Activated CD8-positive, alpha-beta memory T cell treated with anti-CD3 and anti-CD28 coated beads, Interleukin-2, amount 10 ng/mL, durations not matched to agents 7 days and 5 days (primary cell): ENCODE data around the gene TNFRSF21. TPM values are rescaled to one million over a fixed set of nuclear protein-coding genes. Genes with fewer than 3 reads are reported as not detected.

Experiments used
- ATAC-seq: fragments of 150-1000 bp; cut with Tn5 transposase; one replicate; pipeline ENCODE4 v1.10.0; 2021; ENCODE audit warnings: moderate library complexity
- CTCF ChIA-PET: fragments of 350-600 bp; sonication (Branson Sonifier 250); formaldehyde crosslinking; loops from one replicate; lab custom pipeline; 2021; ENCODE audit warnings: antibody characterized with exemption; lab: Charles Lee
- DNase-seq: peaks from one replicate; pipeline ENCODE4 v3.0.0-alpha.2; 2020
- H3K27ac Mint-ChIP-seq: one replicate; pipeline ENCODE4 v1.8.0; 2021; ENCODE audit warnings: mild to moderate bottlenecking, mixed read lengths
- H3K27me3 Mint-ChIP-seq: one replicate; pipeline ENCODE4 v1.8.0; 2021; ENCODE audit warnings: mixed read lengths
- H3K36me3 Mint-ChIP-seq: one replicate; pipeline ENCODE4 v1.8.0; 2021; ENCODE audit warnings: mild to moderate bottlenecking, mixed read lengths
- H3K4me1 Mint-ChIP-seq: one replicate; pipeline ENCODE4 v1.8.0; 2021; ENCODE audit warnings: mixed read lengths
- H3K4me3 Mint-ChIP-seq: one replicate; pipeline ENCODE4 v1.8.0; 2021; ENCODE audit warnings: mild to moderate bottlenecking, moderate library complexity, mixed read lengths
- H3K9me3 Mint-ChIP-seq: one replicate; pipeline ENCODE4 v1.8.0; 2022; ENCODE audit warnings: low read depth, mixed read lengths
- total RNA-seq, 2 experiments: library from RNA; stranded (reverse); gene quantifications; one replicate each; pipeline ENCODE4 v1.2.3, GENCODE V29; 2021

TNFRSF21 gene
- total RNA-seq, result under 1 TPM; 0.09 to 0.40 TPM

GRCh38 chr6:47309291-47310130 is at the start of gene TNFRSF21:
TNFRSF21 (minus strand) TSS chr6:47309905; CDS start chr6:47309511, 394 bp downstream.
- H3K36me3 Mint-ChIP-seq, result no peaks in the 10 kb centered on the region
- ATAC-seq (peak; percentile 98), DNase-seq (peak; percentile 86)
- peaks cover 4% of the 10 kb centered on the region for H3K4me1 Mint-ChIP-seq
- no peaks in the 10 kb centered on the region for H3K9me3 Mint-ChIP-seq
- H3K27ac Mint-ChIP-seq, result no peak within 1 kb of the TSS
- CTCF ChIA-PET, result interaction anchor here (0.6 to 2.2 kb wide), 4 partner anchors 131 to 461 kb away, joined by 3 to 7 read pairs (median 4); no protein-coding TSS in a partner anchor
- H3K27me3 Mint-ChIP-seq, result peaks cover 57% of the 10 kb centered on the region
- peak within 1 kb of the TSS; percentile 38 for H3K4me3 Mint-ChIP-seq

- Mint-ChIP-seq H3K36me3 (no peaks in the 10 kb centered on the region), H3K9me3 (peaks cover 1% of the 10 kb centered on the region), H3K4me3 (no peak overlapping the region), H3K27ac (no peak overlapping the region), H3K4me1 (peaks cover 1% of the 10 kb centered on the region), H3K27me3 (peaks cover 17% of the 10 kb centered on the region)
- DNase-seq (no peak), ATAC-seq (no peak)
- CTCF ChIA-PET, result no interaction called here
Measured at GRCh38 chr6:47358440-47359225, 48.9 kb upstream of the TNFRSF21 start.

- H3K27me3 Mint-ChIP-seq, result peaks cover 17% of the 10 kb centered on the region
- H3K36me3 Mint-ChIP-seq, result no peaks in the 10 kb centered on the region
- peaks cover 1% of the 10 kb centered on the region for H3K4me1 Mint-ChIP-seq
- H3K9me3 Mint-ChIP-seq, result peaks cover 1% of the 10 kb centered on the region
- no peak for ATAC-seq
- H3K4me3 Mint-ChIP-seq, result no peak overlapping the region
- H3K27ac Mint-ChIP-seq, result no peak overlapping the region
- no peak for DNase-seq
- CTCF ChIA-PET, result no interaction called here
Measured at GRCh38 chr6:47357827-47358226, 48.1 kb upstream of the TNFRSF21 start.

- Mint-ChIP-seq H3K27ac (no peak overlapping the region), H3K4me1 (peaks cover 1% of the 10 kb centered on the region), H3K36me3 (no peaks in the 10 kb centered on the region), H3K9me3 (peaks cover 1% of the 10 kb centered on the region), H3K4me3 (no peak overlapping the region), H3K27me3 (peaks cover 12% of the 10 kb centered on the region)
- CTCF ChIA-PET, result interaction anchor here (1.5 kb wide), 1 partner anchor 12 kb away, joined by 3 read pairs; no protein-coding TSS in a partner anchor
- DNase-seq (no peak), ATAC-seq (no peak)
Measured at GRCh38 chr6:47355496-47355895, 45.8 kb upstream of the TNFRSF21 start.

GRCh38 chr6:47353871-47354270 is 44.2 kb upstream of the TNFRSF21 start:
- CTCF ChIA-PET, result no interaction called here
- Mint-ChIP-seq H3K27ac (no peak overlapping the region), H3K4me3 (no peak overlapping the region), H3K4me1 (peaks cover 1% of the 10 kb centered on the region), H3K27me3 (peaks cover 9% of the 10 kb centered on the region), H3K9me3 (peaks cover 1% of the 10 kb centered on the region), H3K36me3 (no peaks in the 10 kb centered on the region)
- DNase-seq (no peak), ATAC-seq (no peak)

- H3K9me3 Mint-ChIP-seq, result peaks cover 1% of the 10 kb centered on the region
- ATAC-seq (no peak), DNase-seq (no peak)
- peaks cover 1% of the 10 kb centered on the region for H3K4me1 Mint-ChIP-seq
- H3K27ac Mint-ChIP-seq, result no peak overlapping the region
- peaks cover 8% of the 10 kb centered on the region for H3K27me3 Mint-ChIP-seq
- no peaks in the 10 kb centered on the region for H3K36me3 Mint-ChIP-seq
- no peak overlapping the region for H3K4me3 Mint-ChIP-seq
- CTCF ChIA-PET, result no interaction called here
Measured at GRCh38 chr6:47352966-47353365, 43.3 kb upstream of the TNFRSF21 start.

GRCh38 chr6:47352194-47352920 is 42.7 kb upstream of the TNFRSF21 start:
- Mint-ChIP-seq H3K36me3 (no peaks in the 10 kb centered on the region), H3K27ac (no peak overlapping the region), H3K9me3 (peaks cover 1% of the 10 kb centered on the region), H3K27me3 (peaks cover 7% of the 10 kb centered on the region), H3K4me1 (no peaks in the 10 kb centered on the region), H3K4me3 (no peak overlapping the region)
- DNase-seq (no peak), ATAC-seq (no peak)
- CTCF ChIA-PET, result no interaction called here

GRCh38 chr6:47351621-47352020 is 41.9 kb upstream of the TNFRSF21 start:
- no peaks in the 10 kb centered on the region for H3K4me1 Mint-ChIP-seq
- H3K36me3 Mint-ChIP-seq, result no peaks in the 10 kb centered on the region
- peaks cover 7% of the 10 kb centered on the region for H3K27me3 Mint-ChIP-seq
- ATAC-seq (no peak), DNase-seq (no peak)
- H3K4me3 Mint-ChIP-seq, result no peak overlapping the region
- H3K27ac Mint-ChIP-seq, result no peak overlapping the region
- CTCF ChIA-PET, result no interaction called here
- H3K9me3 Mint-ChIP-seq, result peaks cover under 1% of the 10 kb centered on the region

- H3K4me3 Mint-ChIP-seq, result no peak overlapping the region
- H3K9me3 Mint-ChIP-seq, result no peaks in the 10 kb centered on the region
- H3K27me3 Mint-ChIP-seq, result peaks cover 9% of the 10 kb centered on the region
- CTCF ChIA-PET, result no interaction called here
- H3K27ac Mint-ChIP-seq, result no peak overlapping the region
- H3K36me3 Mint-ChIP-seq, result no peaks in the 10 kb centered on the region
- H3K4me1 Mint-ChIP-seq, result no peaks in the 10 kb centered on the region
- ATAC-seq (no peak), DNase-seq (no peak)
Measured at GRCh38 chr6:47349931-47350330, 40.2 kb upstream of the TNFRSF21 start.

- ATAC-seq (no peak), DNase-seq (no peak)
- Mint-ChIP-seq H3K36me3 (no peaks in the 10 kb centered on the region), H3K4me1 (no peaks in the 10 kb centered on the region), H3K9me3 (no peaks in the 10 kb centered on the region), H3K4me3 (no peak overlapping the region), H3K27me3 (peaks cover 9% of the 10 kb centered on the region), H3K27ac (no peak overlapping the region)
- CTCF ChIA-PET, result no interaction called here
Measured at GRCh38 chr6:47348316-47348863, 38.7 kb upstream of the TNFRSF21 start.

- DNase-seq (no peak), ATAC-seq (no peak)
- no peaks in the 10 kb centered on the region for H3K4me1 Mint-ChIP-seq
- H3K36me3 Mint-ChIP-seq, result no peaks in the 10 kb centered on the region
- peaks cover 9% of the 10 kb centered on the region for H3K27me3 Mint-ChIP-seq
- no peaks in the 10 kb centered on the region for H3K9me3 Mint-ChIP-seq
- H3K27ac Mint-ChIP-seq, result no peak overlapping the region
- no peak overlapping the region for H3K4me3 Mint-ChIP-seq
- CTCF ChIA-PET, result no interaction called here
Measured at GRCh38 chr6:47345761-47346160, 36.1 kb upstream of the TNFRSF21 start.

- Mint-ChIP-seq H3K4me1 (no peaks in the 10 kb centered on the region), H3K27ac (no peak overlapping the region), H3K4me3 (no peak overlapping the region), H3K27me3 (peaks cover 8% of the 10 kb centered on the region), H3K9me3 (no peaks in the 10 kb centered on the region), H3K36me3 (no peaks in the 10 kb centered on the region)
- DNase-seq (no peak), ATAC-seq (no peak)
- CTCF ChIA-PET, result no interaction called here
Measured at GRCh38 chr6:47344022-47344421, 34.3 kb upstream of the TNFRSF21 start.

GRCh38 chr6:47343600-47343999 is 33.9 kb upstream of the TNFRSF21 start:
- Mint-ChIP-seq H3K27ac (no peak overlapping the region), H3K36me3 (no peaks in the 10 kb centered on the region), H3K4me3 (no peak overlapping the region), H3K4me1 (no peaks in the 10 kb centered on the region), H3K9me3 (no peaks in the 10 kb centered on the region), H3K27me3 (peaks cover 8% of the 10 kb centered on the region)
- CTCF ChIA-PET, result no interaction called here
- ATAC-seq (no peak), DNase-seq (no peak)
